Esophagus (tissue), 2 donors: ENCODE data around the gene ZNF215. TPM values are rescaled to one million over a fixed set of nuclear protein-coding genes. Genes with fewer than 3 reads are reported as not detected.

Experiments
- H3K27ac ChIP-seq, 2 donors: one replicate each; pipeline ENCODE4 v1.5.1; 2013; ENCODE audit warnings: low read depth in 2 of 2, mild to moderate bottlenecking in 2 of 2, inconsistent platforms in 1 of 2, low read length in 1 of 2, moderate library complexity in 1 of 2
- H3K27me3 ChIP-seq, 2 donors: one replicate each; pipeline ENCODE4 v1.6.1; 2013; ENCODE audit warnings: low read length in 2 of 2, control low read depth in 1 of 2, mild to moderate bottlenecking in 1 of 2; ENCODE audit not compliant: insufficient read depth in 2 of 2, control insufficient read depth in 1 of 2
- H3K36me3 ChIP-seq, 2 donors: one replicate each; pipeline ENCODE4 v1.6.1; 2013; ENCODE audit warnings: low read length in 1 of 2; ENCODE audit not compliant: control insufficient read depth in 2 of 2, insufficient read depth in 2 of 2
- H3K4me1 ChIP-seq, 2 donors: one replicate each; pipeline ENCODE4 v1.6.1; 2013; ENCODE audit warnings: low read length in 1 of 2; ENCODE audit not compliant: control insufficient read depth in 2 of 2, insufficient read depth in 2 of 2
- H3K4me3 ChIP-seq, 2 donors: one replicate each; pipeline ENCODE4 v1.5.1; 2013; ENCODE audit warnings: low read length in 2 of 2, mild to moderate bottlenecking in 2 of 2, low read depth in 1 of 2, moderate library complexity in 1 of 2
- H3K9me3 ChIP-seq, 2 donors: one replicate each; pipeline ENCODE4 v1.6.1; 2013; ENCODE audit warnings: mild to moderate bottlenecking in 2 of 2, low read depth in 1 of 2, low read length in 1 of 2, moderate library complexity in 1 of 2; ENCODE audit not compliant: control insufficient read depth in 2 of 2, insufficient read depth in 1 of 2
- WGBS, 2 donors: extraction: QIAGEN DNeasy Blood & Tissue Kit; methylation state at CpG; one replicate each; pipeline ENCODE4 v1.1.7; 2013; 5-methylcytosine and 5-hydroxymethylcytosine counted together
- polyA plus RNA-seq, 2 donors: library from polyadenylated mRNA; stranded (reverse); fragments of 200-250 nt; gene quantifications; one replicate each; pipeline ENCODE4 v1.2.3, GENCODE V29; 2013
- donor health status: healthy with polysubstance abuse.
- donor health status: Bipolar disorder and iron deficiency.

The ZNF215 gene
- polyA plus RNA-seq, 2 donors: 0.61 to 0.77 TPM

DNA sequence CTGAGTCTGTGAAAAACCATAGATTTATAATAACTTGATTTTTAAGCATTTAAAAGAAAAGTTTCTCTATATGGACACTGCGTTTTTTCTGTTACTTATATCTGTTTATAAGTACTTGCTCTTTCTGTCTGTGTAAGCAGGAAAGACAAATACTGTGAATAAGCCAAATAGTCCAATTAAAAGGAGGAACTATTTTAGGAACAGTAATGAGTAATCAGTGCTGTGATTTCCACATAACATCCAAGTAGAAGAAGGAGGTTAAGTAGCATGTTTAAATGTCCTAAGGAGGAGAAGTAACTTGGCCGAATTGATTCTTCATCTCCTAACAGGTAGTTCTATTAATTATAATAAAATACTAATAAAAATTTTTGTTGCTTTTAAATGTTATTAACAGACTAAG lies 53.1 kb downstream of the ZNF215 start:
- no peaks in the 10 kb centered on the region for H3K27me3 ChIP-seq
- H3K4me3 ChIP-seq: no peak overlapping the region
- no peaks in the 10 kb centered on the region for H3K36me3 ChIP-seq
- no peak overlapping the region for H3K27ac ChIP-seq
- WGBS, 2 donors: 67 to 69% methylated on average over 2 of the region's 2 CpGs
- no peaks in the 10 kb centered on the region for H3K9me3 ChIP-seq
- no peaks in the 10 kb centered on the region for H3K4me1 ChIP-seq

DNA sequence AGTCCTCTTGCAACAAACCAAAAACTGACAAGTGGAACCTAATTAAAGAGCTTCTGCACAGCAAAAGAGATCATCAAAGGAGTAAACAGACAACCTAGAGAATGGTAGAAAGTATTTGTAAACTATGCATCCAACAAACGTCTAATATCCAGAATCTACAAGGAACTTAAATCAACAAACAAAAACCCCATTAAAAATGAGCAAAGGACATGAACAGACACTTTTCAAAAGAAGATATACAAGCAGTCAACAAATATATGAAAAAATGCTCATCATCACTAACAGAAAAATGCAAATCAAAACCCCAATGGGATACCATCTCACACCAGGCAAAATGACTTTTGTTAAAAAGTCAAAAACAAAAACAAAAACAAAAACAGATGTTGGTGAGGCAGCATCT lies 60.3 kb downstream of the ZNF215 start:
- 54 to 63% methylated on average over 1 of the region's 1 CpG for WGBS, 2 donors
- Histone ChIP-seq H3K4me1 (no peaks in the 10 kb centered on the region), H3K9me3 (no peaks in the 10 kb centered on the region), H3K4me3 (no peak overlapping the region), H3K27me3 (no peaks in the 10 kb centered on the region), H3K36me3 (no peaks in the 10 kb centered on the region), H3K27ac (no peak overlapping the region)

DNA sequence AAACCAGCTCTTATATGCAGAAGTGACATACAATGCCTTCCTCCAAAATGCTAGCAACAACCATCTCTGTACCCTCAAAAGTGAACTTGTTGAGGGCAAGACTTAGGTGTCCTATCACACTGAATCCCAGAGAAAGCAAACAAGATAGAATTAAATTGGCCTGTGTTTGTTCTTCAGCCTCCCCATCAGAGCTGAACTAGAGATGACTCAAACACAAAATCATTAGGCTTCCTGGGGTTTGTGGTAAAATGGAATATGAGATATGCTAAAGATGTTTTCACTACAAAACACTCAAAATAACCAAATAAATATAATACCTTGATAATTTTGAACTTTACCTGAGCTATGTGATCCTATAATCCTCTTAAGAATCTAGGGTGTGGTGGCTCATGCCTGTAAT lies 62.3 kb downstream of the ZNF215 start:
- Histone ChIP-seq H3K36me3 (no peaks in the 10 kb centered on the region), H3K4me1 (no peaks in the 10 kb centered on the region), H3K4me3 (no peak overlapping the region), H3K27me3 (no peaks in the 10 kb centered on the region), H3K27ac (no peak overlapping the region), H3K9me3 (no peaks in the 10 kb centered on the region)

DNA sequence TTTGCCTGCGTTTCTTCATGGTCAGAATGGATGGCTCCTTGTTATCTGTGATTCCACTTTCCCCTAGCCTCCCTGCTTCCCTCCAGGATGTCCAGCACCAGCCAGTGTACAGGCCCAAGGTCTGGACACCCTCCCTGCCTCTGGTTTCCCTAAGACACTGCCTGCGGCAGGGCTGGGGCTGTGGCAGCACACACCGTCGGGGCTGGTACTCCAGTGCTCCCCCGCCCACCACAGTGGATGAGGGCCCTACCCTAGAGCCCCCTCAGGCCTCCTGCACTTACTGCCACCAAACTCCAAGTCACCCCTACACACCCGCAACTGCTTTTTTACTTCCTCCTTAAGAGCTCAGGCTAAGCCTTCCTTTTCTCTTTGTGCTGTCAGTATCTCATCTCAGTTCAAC lies 65.0 kb downstream of the ZNF215 start:
- 69 to 71% methylated on average over 6 of the region's 6 CpGs for WGBS, 2 donors
- no peak overlapping the region for H3K4me3 ChIP-seq
- no peaks in the 10 kb centered on the region for H3K36me3 ChIP-seq
- H3K9me3 ChIP-seq: no peaks in the 10 kb centered on the region
- H3K27ac ChIP-seq: no peak overlapping the region
- H3K4me1 ChIP-seq: no peaks in the 10 kb centered on the region
- no peaks in the 10 kb centered on the region for H3K27me3 ChIP-seq

DNA sequence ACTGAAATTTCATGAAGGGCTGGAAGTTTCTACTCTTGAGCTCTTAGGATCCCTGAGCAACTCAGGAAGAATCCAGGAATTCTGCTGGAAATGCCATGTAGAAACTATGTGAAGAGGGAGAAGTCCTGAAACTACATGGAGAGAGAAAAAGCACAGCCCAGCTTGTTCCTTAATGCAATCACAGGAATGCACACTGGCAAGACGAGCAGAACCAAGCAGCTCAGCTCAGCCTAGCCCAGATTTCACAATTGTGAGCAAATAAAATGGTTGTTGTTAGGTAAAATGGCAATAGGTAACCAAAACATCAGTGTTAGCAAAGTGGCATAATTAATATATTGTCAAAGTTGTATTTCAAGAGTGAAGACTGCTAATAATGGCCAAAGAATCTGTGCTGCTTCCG lies 65.8 kb downstream of the ZNF215 start:
- Histone ChIP-seq H3K4me1 (no peaks in the 10 kb centered on the region), H3K27me3 (no peaks in the 10 kb centered on the region), H3K9me3 (no peaks in the 10 kb centered on the region), H3K27ac (no peak overlapping the region), H3K36me3 (no peaks in the 10 kb centered on the region), H3K4me3 (no peak overlapping the region)
- 63 to 66% methylated on average over 2 of the region's 2 CpGs for WGBS, 2 donors

DNA sequence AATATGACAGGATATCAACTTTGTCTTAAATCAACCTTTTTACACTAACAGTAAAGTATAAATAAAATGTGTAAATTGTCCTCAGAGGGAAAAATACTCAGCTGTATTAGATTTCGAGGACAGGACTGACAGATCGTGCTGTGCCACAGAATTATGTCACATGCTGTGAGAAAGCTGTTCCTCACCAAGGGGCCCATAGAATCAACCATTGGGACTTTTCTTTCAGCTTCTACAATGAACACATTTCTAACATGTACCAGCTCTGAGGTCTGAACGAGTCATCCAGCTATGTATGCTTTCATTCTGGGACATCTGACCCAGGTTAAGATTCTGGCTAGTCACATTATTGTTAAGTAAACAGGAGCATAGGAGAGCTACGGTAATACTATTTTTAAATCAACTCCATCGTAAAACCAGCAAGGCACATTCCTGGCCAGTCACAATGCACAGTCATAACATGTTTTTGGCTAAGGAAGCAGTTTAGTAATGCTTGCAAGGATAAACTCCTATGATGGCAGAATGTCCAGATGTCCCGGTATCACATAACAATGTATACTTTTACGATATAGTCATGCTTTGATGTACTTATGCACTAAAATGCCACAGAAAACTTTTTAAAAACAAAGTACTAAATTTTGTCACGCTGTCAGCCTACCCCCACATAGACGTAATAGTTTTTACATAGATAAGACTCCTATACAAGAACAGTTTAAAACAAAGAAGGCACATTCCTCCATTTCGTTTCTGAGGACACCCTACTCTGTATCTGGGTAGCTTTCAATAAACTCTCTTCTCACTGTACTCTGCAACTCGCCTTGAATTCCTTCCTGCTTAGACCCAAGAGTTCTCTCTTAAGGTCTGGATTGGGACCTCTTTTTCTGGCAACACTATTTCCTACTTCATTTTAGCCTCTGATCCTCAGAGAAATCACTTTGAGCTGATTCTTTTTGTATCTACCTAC lies 66.5 kb downstream of the ZNF215 start:
- Histone ChIP-seq H3K9me3 (no peaks in the 10 kb centered on the region), H3K4me1 (no peaks in the 10 kb centered on the region), H3K27me3 (no peaks in the 10 kb centered on the region), H3K4me3 (no peak overlapping the region), H3K27ac (no peak overlapping the region), H3K36me3 (no peaks in the 10 kb centered on the region)
- WGBS, 2 donors: 39 to 50% methylated on average over 11 of the region's 11 CpGs

DNA sequence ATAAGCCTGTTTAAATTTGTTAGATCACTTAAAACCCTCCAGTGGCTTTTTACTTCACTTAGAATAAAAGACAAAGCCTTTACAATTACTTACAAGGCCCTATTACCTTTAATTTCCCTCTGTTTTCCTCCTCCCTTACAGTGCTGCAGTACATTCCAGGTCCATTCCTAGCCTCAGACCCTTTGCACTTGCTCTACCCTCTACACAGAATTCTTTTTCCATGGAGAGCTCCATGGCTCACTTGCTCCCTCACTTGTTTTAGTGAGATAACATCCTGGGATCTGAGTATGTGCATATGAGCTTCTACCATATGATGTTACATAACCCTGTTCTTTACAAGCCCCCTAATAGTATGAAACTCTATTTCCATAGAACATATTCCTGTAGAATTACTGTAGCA lies 69.5 kb downstream of the ZNF215 start:
- H3K4me3 ChIP-seq: no peak overlapping the region
- H3K27me3 ChIP-seq: no peaks in the 10 kb centered on the region
- no peaks in the 10 kb centered on the region for H3K4me1 ChIP-seq
- H3K27ac ChIP-seq: no peak overlapping the region
- no peaks in the 10 kb centered on the region for H3K9me3 ChIP-seq
- no peaks in the 10 kb centered on the region for H3K36me3 ChIP-seq

DNA sequence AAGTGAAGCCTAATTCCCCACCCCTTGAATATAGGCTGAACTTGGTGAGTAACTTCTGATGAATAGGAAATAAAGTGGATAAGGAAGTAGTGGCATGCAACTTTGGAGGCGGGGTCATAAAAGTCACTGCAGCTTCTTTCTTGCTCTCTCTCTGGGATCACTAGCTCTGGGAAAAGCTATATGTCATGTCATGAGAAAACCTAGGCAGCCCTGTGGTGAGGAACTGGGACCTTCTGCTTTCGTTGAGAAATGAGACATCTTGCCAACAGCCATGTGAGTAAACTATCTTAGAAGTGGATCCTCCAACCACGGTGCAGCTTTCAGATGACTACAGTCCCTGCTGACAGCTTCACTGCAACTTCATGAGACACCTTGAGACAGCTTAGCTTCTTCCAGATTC lies 78.3 kb downstream of the ZNF215 start:
- no peaks in the 10 kb centered on the region for H3K9me3 ChIP-seq
- 44 to 48% methylated on average over 3 of the region's 3 CpGs for whole genome bisulfite sequencing, 2 donors
- no peak overlapping the region for H3K27ac ChIP-seq
- no peaks in the 10 kb centered on the region for H3K4me1 ChIP-seq
- no peaks in the 10 kb centered on the region for H3K36me3 ChIP-seq
- H3K27me3 ChIP-seq: no peaks in the 10 kb centered on the region
- no peak overlapping the region for H3K4me3 ChIP-seq
